Lower lobe of right lung (tissue), 2 donors: ENCODE results near the gene SUMO1. TPM values are rescaled to one million over a fixed set of nuclear protein-coding genes. Genes with fewer than 3 reads are reported as not detected.

Source experiments
- ATAC-seq, 2 donors: fragments of 200-7000 bp; cut with Tn5 transposase; one replicate each; pipeline ENCODE4 v1.9.1; 2020 to 2022; ENCODE audit warnings: mild to moderate bottlenecking in 2 of 2, moderate library complexity in 2 of 2
- DNase-seq: peaks from one replicate; pipeline ENCODE4 v3.0.0-alpha.2; 2020
- H3K27ac ChIP-seq: fragments of 200-600 bp; one replicate; pipeline ENCODE4 v1.8.0; 2022
- H3K27me3 ChIP-seq: fragments of 200-600 bp; one replicate; pipeline ENCODE4 v1.8.0; 2022; ENCODE audit warnings: low read depth
- H3K36me3 ChIP-seq: fragments of 200-600 bp; one replicate; pipeline ENCODE4 v1.8.0; 2022; ENCODE audit warnings: mild to moderate bottlenecking
- H3K4me1 ChIP-seq: fragments of 200-600 bp; one replicate; pipeline ENCODE4 v1.8.0; 2022
- H3K4me3 ChIP-seq: fragments of 200-600 bp; one replicate; pipeline ENCODE4 v1.8.0; 2022; ENCODE audit warnings: mild to moderate bottlenecking
- H3K9me3 ChIP-seq: fragments of 200-600 bp; one replicate; pipeline ENCODE4 v1.8.0; 2022
- CTCF ChIP-seq: fragments of 200-600 bp; IDR thresholded peaks from one replicate; pipeline ENCODE4 v1.8.0; 2022; ENCODE audit warnings: antibody characterized with exemption, mild to moderate bottlenecking
- intact Hi-C: fragments of 100-400 bp; cut with DNase I; formaldehyde crosslinking; loops from one replicate; pipeline ENCODE4 v1.11.0; 2022
- total RNA-seq: library from RNA; stranded (reverse); fragmentation: NEBNext Ultra II Directional; extraction: Animal tissue kit (Norgen Biotek cat#: 25700); gene quantifications from one replicate; pipeline ENCODE4 v1.2.1, GENCODE V29; 2021
- donor health status: DM: no; HTN: yes; CAD: no; lungs with severe emphysema.

The SUMO1 gene
- total RNA-seq, 1 donor from 2014 or later, result 70.1 TPM

DNA sequence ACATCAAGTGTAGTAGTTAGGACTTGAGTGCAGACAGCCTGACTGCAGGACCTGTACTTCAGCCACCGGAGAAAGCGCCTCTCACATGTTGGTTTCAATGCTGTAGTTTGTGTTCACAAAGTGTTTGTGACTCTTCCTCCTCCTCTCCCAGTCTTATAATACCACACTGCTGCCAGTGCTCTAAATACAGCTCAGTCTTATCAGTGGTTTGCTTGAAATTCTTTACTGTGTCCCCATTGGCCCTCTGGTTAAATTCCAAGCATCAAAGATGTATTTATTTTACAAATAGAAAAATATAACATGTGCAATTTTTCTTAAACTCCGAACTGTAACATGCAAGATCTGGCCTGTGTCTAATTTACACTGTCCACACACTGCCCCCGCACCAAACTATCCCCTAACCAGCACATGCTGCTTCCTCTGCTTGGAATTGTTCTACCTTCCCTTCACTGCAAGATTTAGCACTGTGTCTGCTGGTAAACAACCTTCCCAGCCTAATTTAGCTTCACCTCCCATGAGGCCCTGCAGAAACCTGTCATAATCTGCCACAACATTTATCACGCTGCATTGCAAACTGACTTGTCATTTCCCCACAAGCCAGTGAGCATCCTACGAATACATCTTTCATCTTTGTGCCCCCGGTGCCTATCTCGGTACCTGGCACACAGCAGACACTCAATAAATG lies 77.1 kb downstream of the SUMO1 start:
- ATAC-seq, result no peak
- Histone ChIP-seq H3K9me3 (no peaks in the 10 kb centered on the region), H3K27me3 (no peaks in the 10 kb centered on the region), H3K36me3 (no peaks in the 10 kb centered on the region), H3K27ac (no peak overlapping the region), H3K4me3 (no peak overlapping the region), H3K4me1 (no peaks in the 10 kb centered on the region)
- DNase-seq, result no peak
- no peak for TF ChIP-seq CTCF
- intact Hi-C loops, result no loop called here

DNA sequence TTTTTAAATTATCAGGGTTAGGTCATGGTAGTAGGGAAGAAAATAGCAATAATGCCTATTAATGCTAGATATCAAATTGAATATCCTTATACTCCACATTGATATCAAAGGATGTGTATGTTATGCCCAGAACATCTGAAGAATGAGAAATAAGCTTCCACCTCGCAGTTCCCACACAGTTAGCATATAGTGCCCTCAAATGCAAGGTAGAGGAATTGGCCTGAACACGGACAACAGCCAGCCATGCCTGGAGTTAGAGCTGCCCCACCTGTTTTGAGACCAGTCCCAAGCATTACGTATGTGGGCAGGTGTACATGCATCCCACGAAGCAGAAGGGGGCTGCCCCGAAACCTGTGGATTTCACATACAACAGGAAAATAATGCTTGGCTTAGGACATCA lies 79.6 kb downstream of the SUMO1 start:
- no peaks in the 10 kb centered on the region for H3K27me3 ChIP-seq
- ATAC-seq, result no peak
- no peaks in the 10 kb centered on the region for H3K4me1 ChIP-seq
- H3K4me3 ChIP-seq, result no peak overlapping the region
- H3K9me3 ChIP-seq, result no peaks in the 10 kb centered on the region
- intact Hi-C loops, result no loop called here
- no peak overlapping the region for H3K27ac ChIP-seq
- no peak for DNase-seq
- TF ChIP-seq CTCF, result no peak
- no peaks in the 10 kb centered on the region for H3K36me3 ChIP-seq

- H3K4me3 ChIP-seq, result no peak overlapping the region
- ATAC-seq, result no peak
Measured at GRCh38 chr2:202157211-202157990, 81.0 kb downstream of the SUMO1 start.

More at GRCh38 chr2:202157211-202157990, 81.0 kb downstream of the SUMO1 start:
- Histone ChIP-seq H3K4me1 (no peaks in the 10 kb centered on the region), H3K36me3 (no peaks in the 10 kb centered on the region), H3K9me3 (no peaks in the 10 kb centered on the region), H3K27ac (no peak overlapping the region), H3K27me3 (no peaks in the 10 kb centered on the region)
- TF ChIP-seq CTCF, result no peak
- DNase-seq, result no peak
- intact Hi-C loops, result no loop called here

Other genes starting within 250 kb of the SUMO1 start
- gene FZD7, start 204.7 kb downstream of the SUMO1 start, total RNA-seq, result 15.2 TPM
- 2.8 TPM for gene KIAA2012, start 165.3 kb downstream of the SUMO1 start, total RNA-seq
- gene NOP58, start 27.2 kb upstream of the SUMO1 start, total RNA-seq, result 37.8 TPM
- gene BMPR2, start 137.7 kb upstream of the SUMO1 start, total RNA-seq, result 137 TPM